Right atrium auricular region (tissue), 2 donors: ENCODE data around the gene MAP3K12. TPM values are rescaled to one million over a fixed set of nuclear protein-coding genes. Genes with fewer than 3 reads are reported as not detected.
A peak's percentile ranks its signal among the peaks of the same experiment; 100 is the strongest.

Experiments used
- DNase-seq: peaks from one replicate; pipeline ENCODE4 v3.0.0-alpha.2; 2019; ENCODE audit warnings: low spot score
- H3K27ac ChIP-seq, 2 donors: fragments of 200-600 bp; sonication (generic); 1 replicate in 1 of 2; 2 replicates in 1 of 2; pipeline ENCODE4 v1.5.1; 2016 to 2019
- H3K27me3 ChIP-seq, 2 donors: fragments of 200-600 bp; sonication (generic); one replicate each; pipeline versions ENCODE4 v1.5.1 to v1.6.0; 2017 to 2019
- H3K36me3 ChIP-seq: fragments of 200-600 bp; sonication (generic); one replicate; pipeline ENCODE4 v1.5.1; 2016
- H3K4me1 ChIP-seq, 2 donors: fragments of 200-600 bp; sonication (generic); one replicate each; pipeline versions ENCODE4 v1.5.1 to v1.6.0; 2017 to 2019
- H3K4me3 ChIP-seq, 2 donors: fragments of 200-600 bp; sonication (generic); 1 replicate in 1 of 2; 2 replicates in 1 of 2; pipeline ENCODE4 v1.5.1; 2017 to 2019; ENCODE audit warnings: mild to moderate bottlenecking in 1 of 2, moderate library complexity in 1 of 2
- H3K9me3 ChIP-seq, 2 donors: fragments of 200-600 bp; sonication (generic); one replicate each; pipeline ENCODE4 v1.5.1; 2019
- total RNA-seq, 2 donors: library from RNA; depleted of rRNA; stranded (reverse); fragments of >200 nt; gene quantifications; one replicate each; pipeline ENCODE4 v1.1.0, GENCODE V29; 2016
- TF ChIP-seq, protein P1 (sequence below), 2 donors: fragments of 200-600 bp; sonication (generic); IDR thresholded peaks; one replicate each; pipeline ENCODE4 v1.5.1; 2019; ENCODE audit warnings: antibody characterized with exemption in 2 of 2

The MAP3K12 gene
- total RNA-seq, 2 donors from 2014 or later, result 2.6 to 9.8 TPM

DNA sequence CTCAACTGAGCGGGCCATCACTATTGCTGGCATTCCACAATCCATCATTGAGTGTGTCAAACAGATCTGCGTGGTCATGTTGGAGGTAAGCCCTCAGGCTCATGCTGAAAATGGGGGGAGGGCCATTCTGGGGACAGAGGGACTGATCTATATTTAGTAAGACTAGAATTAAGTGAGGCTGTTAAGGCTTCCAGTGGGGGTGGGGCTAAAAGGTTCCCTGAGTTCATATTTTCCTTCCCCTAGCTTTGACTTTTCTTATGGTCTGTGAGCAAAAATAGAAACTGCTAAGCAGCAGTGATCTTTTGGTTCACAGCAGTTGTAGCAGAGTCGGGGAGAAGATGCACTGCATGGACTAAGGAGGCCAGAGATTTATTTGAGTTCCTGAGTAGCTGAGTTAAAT, 38.2 kb downstream of the MAP3K12 start:
- H3K4me3 ChIP-seq, result no peak overlapping the region
- H3K27ac ChIP-seq, result peak overlapping the region in 1 of 2 donors; percentile 55
- peaks cover 0 to 69% of the 10 kb centered on the region in 2 donors for H3K4me1 ChIP-seq
- H3K27me3 ChIP-seq, result no peaks in the 10 kb centered on the region
- TF ChIP-seq, protein P1, sequence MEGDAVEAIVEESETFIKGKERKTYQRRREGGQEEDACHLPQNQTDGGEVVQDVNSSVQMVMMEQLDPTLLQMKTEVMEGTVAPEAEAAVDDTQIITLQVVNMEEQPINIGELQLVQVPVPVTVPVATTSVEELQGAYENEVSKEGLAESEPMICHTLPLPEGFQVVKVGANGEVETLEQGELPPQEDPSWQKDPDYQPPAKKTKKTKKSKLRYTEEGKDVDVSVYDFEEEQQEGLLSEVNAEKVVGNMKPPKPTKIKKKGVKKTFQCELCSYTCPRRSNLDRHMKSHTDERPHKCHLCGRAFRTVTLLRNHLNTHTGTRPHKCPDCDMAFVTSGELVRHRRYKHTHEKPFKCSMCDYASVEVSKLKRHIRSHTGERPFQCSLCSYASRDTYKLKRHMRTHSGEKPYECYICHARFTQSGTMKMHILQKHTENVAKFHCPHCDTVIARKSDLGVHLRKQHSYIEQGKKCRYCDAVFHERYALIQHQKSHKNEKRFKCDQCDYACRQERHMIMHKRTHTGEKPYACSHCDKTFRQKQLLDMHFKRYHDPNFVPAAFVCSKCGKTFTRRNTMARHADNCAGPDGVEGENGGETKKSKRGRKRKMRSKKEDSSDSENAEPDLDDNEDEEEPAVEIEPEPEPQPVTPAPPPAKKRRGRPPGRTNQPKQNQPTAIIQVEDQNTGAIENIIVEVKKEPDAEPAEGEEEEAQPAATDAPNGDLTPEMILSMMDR (IDR thresholded peaks at IDR 0.05), result no peak
- peaks cover 100% of the 10 kb centered on the region for H3K36me3 ChIP-seq
- DNase-seq, result no peak
- H3K9me3 ChIP-seq, result no peaks in the 10 kb centered on the region

DNA sequence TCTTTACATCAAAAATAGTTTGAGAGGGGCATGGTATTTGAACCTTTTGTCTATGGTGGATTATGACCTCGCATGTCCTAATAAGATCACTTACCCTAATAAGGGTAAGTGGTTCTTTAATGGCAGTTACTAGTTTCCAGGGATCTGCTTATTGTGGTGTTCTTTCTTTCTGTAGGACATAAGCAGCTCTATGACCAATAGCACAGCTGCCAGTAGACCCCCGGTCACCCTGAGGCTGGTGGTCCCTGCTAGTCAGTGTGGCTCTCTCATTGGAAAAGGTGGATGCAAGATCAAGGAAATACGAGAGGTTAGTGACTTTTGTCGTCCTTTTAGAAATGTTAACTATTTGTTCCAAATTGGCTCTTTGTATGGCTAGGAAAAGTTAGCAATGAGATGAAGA, 40.2 kb downstream of the MAP3K12 start:
- peaks cover 0 to 65% of the 10 kb centered on the region in 2 donors for H3K4me1 ChIP-seq
- no peak overlapping the region for H3K4me3 ChIP-seq
- H3K27ac ChIP-seq, result no peak overlapping the region
- DNase-seq, result no peak
- H3K9me3 ChIP-seq, result no peaks in the 10 kb centered on the region
- H3K27me3 ChIP-seq, result no peaks in the 10 kb centered on the region
- TF ChIP-seq, protein P1 (IDR thresholded peaks at IDR 0.05), result no peak
- peaks cover 100% of the 10 kb centered on the region for H3K36me3 ChIP-seq

DNA sequence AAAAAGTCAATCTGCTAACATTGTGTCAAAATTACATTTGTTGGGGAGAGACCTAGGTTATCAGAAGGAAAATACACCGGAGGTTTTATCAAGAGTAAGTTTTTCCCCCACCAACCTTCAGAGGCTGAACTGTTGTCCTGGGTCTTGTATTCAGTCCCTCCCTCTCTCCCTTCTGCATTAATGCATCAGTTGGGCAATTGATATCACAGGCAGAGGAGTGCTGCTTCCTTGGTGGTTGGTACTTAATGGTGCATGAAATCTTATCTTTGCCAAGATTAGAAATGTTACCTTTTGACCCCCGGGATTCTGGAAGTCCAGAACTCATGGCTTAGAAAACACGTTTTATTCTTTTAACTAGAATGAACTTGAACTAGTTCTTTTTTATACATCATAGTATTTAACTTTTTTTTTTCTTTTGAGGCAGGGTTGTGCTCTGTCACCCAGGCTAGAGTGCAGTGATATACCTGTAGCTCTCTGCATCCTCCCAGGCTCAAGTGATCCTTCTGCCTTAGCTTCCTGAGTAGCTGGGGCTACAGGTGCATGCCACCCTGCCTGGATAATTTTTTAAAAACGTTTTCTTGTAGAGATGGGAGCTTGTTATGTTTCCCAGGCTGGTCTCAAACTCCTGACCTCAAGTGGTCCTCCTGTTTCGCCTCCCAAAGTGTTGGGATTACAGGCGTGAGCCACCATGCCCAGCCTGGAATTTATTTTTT, 42.4 kb downstream of the MAP3K12 start:
- Histone ChIP-seq H3K4me3 (no peak overlapping the region), H3K4me1 (peaks cover 0 to 55% of the 10 kb centered on the region in 2 donors), H3K27me3 (no peaks in the 10 kb centered on the region), H3K36me3 (peaks cover 78% of the 10 kb centered on the region), H3K27ac (no peak overlapping the region), H3K9me3 (no peaks in the 10 kb centered on the region)
- no peak for DNase-seq
- TF ChIP-seq, protein P1 (IDR thresholded peaks at IDR 0.05), result no peak

DNA sequence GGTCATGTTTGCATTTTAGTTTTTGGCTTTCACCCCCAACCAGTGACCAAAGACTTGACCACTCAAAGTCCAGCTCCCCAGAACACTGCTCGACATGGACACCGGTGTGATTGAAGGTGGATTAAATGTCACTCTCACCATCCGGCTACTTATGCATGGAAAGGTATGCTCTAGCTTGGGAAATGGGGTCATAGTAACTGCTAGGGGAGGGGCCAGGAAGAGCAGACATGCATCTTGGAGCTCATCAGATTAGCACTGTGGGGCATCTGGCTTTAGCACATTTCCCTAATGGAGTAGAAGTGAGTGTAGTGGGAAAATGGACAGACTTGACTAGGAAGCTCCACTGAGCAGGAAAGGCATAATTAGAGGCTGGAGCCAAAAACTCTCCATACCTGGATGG, 44.6 kb downstream of the MAP3K12 start:
- no peak overlapping the region for H3K4me3 ChIP-seq
- H3K4me1 ChIP-seq, result peaks cover 0 to 35% of the 10 kb centered on the region in 2 donors
- no peak for DNase-seq
- peaks cover 57% of the 10 kb centered on the region for H3K36me3 ChIP-seq
- no peak overlapping the region for H3K27ac ChIP-seq
- no peaks in the 10 kb centered on the region for H3K9me3 ChIP-seq
- H3K27me3 ChIP-seq, result no peaks in the 10 kb centered on the region
- TF ChIP-seq, protein P1 (IDR thresholded peaks at IDR 0.05), result no peak

DNA sequence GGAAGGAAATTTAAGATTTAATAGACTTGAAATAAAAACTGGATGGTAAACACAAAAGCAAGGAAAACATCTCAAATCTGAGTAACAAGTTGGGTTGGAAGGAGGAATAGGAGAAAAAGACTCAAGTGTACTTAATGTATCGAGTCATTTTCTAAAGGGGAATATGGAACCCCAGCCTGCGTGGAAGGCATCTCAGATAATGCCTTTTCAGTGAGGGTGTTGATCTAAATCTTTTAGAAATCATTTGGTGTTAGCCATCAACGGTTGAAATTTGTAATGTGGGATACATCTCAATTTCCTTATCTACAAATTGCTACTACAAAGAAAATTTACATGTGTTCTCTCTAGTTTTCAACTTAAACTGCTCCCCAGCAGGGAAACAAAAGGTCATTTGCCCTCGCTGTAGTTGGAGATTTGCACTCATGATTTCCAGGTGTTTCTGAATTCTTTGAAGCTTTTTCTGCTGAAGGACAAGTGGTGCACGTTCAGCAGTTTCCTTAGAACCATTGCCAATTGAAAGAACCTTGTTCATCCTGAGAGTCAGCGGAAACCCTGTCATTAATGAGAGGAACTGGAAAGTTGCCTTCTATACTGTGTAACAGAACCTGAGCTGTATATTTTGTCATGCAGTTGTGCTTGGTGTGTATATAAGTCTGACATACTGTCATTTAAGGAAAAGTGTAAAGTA, 45.2 kb downstream of the MAP3K12 start:
- TF ChIP-seq, protein P1 (IDR thresholded peaks at IDR 0.05), result no peak
- H3K4me3 ChIP-seq, result peak overlapping the region in 1 of 2 donors; percentile 78
- peaks cover 51% of the 10 kb centered on the region for H3K36me3 ChIP-seq
- H3K9me3 ChIP-seq, result no peaks in the 10 kb centered on the region
- H3K27ac ChIP-seq, result no peak overlapping the region
- no peak for DNase-seq
- peaks cover 0 to 35% of the 10 kb centered on the region in 2 donors for H3K4me1 ChIP-seq
- H3K27me3 ChIP-seq, result no peaks in the 10 kb centered on the region
